Cortex of kidney (tissue), 1 donor: ENCODE results near the gene DPEP3.
"Not testable (repeated sequence)": the region's sequence is repeated elsewhere in the genome, so short reads cannot be mapped to it uniquely, and the experiment has no call there.

Experiments
- DNase-seq: peaks from one replicate; lab custom pipeline; 2025; lab: John Stamatoyannopoulos, UW

Gene DPEP3, protein sequence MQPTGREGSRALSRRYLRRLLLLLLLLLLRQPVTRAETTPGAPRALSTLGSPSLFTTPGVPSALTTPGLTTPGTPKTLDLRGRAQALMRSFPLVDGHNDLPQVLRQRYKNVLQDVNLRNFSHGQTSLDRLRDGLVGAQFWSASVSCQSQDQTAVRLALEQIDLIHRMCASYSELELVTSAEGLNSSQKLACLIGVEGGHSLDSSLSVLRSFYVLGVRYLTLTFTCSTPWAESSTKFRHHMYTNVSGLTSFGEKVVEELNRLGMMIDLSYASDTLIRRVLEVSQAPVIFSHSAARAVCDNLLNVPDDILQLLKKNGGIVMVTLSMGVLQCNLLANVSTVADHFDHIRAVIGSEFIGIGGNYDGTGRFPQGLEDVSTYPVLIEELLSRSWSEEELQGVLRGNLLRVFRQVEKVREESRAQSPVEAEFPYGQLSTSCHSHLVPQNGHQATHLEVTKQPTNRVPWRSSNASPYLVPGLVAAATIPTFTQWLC

DNA sequence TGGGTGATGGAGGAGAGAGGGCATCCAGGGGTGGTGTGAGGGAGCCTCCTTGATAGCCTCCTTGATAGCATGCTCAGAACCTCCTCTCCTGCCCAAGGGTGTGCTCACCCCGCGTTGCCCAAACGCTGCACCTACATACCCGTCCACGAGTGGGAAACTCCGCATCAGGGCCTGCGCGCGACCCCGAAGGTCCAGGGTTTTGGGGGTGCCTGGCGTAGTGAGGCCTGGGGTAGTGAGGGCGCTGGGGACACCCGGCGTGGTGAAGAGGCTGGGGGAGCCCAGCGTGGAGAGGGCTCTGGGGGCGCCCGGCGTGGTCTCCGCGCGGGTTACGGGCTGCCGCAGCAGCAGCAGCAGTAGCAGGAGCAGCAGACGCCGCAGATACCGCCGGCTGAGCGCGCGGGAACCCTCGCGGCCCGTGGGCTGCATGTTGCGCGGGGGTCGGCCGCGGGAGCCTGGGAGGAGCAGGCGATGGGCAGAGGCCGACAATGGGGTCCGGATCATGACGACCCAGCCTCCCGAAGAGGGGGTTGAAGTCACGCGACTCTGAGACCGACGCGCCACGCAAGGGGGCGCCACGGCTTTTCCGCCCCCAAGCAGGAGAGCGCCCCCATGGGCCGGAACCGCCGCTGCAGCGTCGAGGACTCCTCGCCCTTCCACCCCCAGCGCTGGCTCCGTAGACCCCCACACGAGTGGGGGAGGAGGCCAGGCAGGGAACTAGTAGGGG is at the start of gene DPEP3:
Gene DPEP3 (minus strand): TSS at position 545 of the 724 bp plus-strand sequence. CDS start 119 bp downstream, at position 426.
- no peak for DNase-seq

DNA sequence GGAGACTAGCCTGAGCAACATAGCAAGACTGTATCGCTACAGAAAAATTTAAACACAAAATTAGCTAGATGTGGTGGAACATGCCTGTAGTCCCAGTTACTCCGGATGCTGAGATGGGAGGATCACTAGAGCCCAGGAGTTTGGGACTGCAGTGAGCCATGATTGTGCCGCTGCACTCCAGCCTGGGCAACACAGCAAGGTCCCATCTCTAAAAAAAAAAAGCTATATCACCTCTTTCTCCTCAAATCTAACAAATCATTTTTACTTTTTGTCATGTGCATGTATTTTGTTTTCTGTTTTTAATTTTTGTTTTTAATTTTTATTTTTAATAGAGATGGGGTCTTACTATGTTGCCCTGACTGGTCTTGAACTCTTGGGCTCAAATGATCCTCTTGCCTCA is 48.7 kb upstream of the DPEP3 start:
- no peak for DNase-seq

DNA sequence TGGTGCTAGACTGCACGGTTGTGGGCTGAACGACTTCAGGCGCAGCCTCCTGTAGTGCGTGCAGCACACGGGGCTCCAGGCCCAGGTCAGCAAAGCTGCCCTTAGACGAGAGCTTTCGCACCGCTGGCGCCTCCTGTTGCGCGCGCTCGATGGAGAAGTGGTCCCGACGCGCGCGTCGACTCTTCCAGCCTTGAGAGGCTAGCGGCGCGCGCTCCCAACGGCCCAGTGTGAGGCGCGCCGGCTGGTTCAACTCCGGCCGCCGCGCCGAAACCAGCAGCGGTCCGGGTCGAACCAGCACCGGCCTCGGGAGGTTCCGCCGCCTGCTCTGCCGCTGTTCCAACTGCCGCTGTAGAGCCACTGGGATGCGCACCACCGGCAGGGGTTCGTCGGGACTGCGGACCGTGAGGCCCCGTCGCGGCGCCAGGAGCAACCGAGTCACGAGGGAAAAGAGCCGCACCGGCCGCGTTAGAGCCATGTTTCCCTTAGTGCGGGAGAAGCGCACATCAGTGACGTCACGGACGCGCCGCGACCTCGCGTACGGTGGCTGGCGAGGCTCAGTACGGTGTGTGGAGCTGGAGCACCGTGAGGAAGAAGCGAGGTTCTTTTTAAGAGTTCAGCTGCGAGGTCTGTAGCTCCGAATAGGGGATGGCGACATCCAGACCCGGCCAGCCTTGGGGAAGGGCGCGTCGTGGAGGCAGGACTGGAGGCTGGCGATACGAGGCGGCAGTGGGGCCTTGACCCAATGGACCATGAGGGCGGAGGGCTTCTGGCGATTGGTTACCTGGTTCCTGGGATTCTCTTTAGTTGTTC is 42.6 kb upstream of the DPEP3 start, which contains the start of the genes DDX28 and DUS2:
Gene DDX28 (minus strand): TSS at position 505 of the 810 bp plus-strand sequence. CDS start 30 bp downstream, at position 475.
Gene DUS2 (plus strand): TSS at position 557 of the 810 bp plus-strand sequence. CDS start 14,740 bp downstream, outside the sequence.
- DNase-seq = no peak

- DNase-seq = no peak
Measured at GRCh38 chr16:68022278-68022727, 42.0 kb upstream of the DPEP3 start.

- DNase-seq = no peak
Measured at GRCh38 chr16:68021490-68021889, 41.2 kb upstream of the DPEP3 start.

DNA sequence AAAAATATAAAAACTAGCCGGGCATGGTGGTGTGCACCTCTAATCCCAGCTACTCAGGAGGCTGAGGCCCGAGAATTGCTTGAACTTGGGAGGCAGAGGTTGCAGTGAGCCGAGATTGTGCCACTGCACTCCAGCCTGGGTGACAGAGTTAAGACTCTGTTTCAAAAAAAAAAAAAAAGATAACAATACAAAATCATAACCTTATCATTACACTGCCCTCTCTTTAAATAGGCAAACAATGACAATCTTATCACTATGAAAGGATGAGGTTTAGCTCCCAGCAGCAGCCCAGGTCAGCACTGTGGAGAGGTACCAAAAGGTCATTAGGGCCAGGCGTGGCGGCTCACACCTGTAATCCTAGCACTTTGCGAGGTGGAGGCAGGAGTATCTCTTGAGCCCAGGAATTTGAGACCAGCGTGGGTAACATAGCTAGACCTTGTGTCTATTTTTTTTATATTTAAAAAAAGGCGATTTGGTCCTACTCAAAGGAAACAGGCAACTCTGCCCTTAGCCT is 38.9 kb upstream of the DPEP3 start:
- no peak for DNase-seq

- DNase-seq = no peak
Measured at GRCh38 chr16:68015681-68016080, 35.4 kb upstream of the DPEP3 start, which contains the start of gene DPEP2NB. Gene DPEP2NB (minus strand): TSS chr16:68015911. CDS start chr16:68015770, 141 bp downstream.

DNA sequence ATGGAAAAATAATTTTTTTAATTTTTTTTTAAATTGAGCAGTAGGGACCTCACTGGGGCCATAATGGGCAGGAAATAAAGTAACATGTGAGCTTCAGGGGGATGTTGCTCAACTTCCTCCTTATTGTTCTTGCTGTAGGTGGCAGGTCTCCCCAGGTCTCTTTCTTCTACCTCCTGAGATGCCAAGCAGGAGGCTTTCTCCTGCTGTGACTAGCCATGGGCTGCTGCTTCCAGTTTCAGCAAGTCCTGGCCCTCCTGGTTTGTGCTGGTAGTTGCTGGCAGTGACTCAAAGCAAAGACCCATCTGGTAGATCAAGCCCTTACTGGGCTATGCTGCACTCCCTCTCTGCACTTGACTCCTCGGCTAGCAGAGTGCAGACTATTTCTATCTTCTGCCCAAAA is 33.1 kb upstream of the DPEP3 start:
- no peak for DNase-seq

- DNase-seq = not testable (repeated sequence)
Measured at GRCh38 chr16:68009872-68010271, 29.6 kb upstream of the DPEP3 start.

DNA sequence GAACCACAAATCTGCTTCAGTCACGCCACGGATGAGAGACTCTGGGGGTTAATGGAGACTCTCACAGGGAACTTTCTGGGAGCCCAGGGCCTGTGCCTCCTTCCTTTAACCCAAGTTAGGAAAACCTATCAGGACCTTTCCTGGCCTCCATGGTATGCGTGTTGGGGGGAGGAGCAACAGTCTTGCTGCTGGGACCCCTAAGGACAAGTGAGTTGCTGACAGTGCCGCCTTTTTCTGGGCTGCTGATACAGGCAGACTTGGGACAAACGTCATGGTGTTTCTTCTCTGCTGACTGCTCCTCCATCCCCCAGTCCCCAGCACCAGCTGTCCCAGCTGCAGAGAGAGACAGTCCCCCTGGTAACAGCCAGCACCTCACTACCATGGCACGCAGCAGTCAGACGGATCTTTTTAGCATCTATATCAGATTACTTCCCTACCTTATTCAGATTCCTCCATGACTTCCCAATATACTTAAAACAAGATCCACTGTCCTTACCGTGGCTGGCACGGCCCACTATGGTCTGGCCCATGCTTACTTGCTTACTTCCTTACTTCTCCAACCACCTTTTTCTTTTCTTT is 28.9 kb upstream of the DPEP3 start:
- DNase-seq = no peak

GRCh38 chr16:68005786-68006286 is 25.5 kb upstream of the DPEP3 start:
- DNase-seq = no peak

GRCh38 chr16:68005211-68005610 is 24.9 kb upstream of the DPEP3 start:
- DNase-seq = no peak

GRCh38 chr16:68003031-68003430 is 22.7 kb upstream of the DPEP3 start:
- no peak for DNase-seq

DNA sequence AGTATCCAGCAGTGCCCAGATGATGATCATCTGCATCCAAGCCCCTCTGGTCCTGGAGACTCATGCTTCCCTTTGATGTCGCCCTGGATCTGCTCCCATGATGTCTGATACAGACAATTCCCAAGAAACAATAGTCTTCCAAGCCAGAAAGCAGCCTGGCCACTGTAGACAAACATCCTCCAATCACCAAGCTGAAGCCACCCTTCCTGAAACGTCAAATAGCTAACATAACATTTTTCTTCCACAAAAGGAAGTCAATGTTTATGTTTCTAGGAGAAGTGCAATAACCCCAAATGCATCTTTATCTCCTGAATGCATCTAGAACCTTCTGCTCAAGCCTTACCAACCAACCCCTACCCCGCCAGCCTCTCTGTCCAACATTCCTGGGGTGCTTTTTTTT is 20.2 kb upstream of the DPEP3 start:
- no peak for DNase-seq

DNA sequence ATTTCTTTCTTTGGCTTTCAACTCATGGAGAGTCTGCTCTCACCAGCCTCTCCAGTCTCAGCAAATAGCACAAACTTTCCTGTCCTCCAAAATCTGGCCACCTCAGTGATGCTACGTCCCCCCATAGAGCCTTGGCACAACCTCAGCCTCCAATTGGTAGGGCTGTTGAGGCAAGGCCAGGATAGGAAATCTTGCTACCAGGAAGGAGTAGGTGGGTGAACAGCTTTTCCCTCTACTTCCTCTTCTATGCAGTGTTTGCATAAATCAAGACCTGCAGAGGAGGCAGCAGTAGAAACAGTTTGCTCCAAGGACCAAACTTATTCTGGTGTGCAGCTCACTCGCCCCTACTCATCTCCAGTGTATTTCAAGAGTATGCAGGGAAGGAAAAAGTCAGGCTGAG is 19.7 kb upstream of the DPEP3 start:
- DNase-seq = no peak

- not testable (repeated sequence) for DNase-seq
Measured at GRCh38 chr16:67998779-67999688, 18.7 kb upstream of the DPEP3 start, which contains the start of gene DPEP2. Gene DPEP2 (minus strand): TSS chr16:67999484. CDS start chr16:67993212, 6,272 bp downstream.

DNA sequence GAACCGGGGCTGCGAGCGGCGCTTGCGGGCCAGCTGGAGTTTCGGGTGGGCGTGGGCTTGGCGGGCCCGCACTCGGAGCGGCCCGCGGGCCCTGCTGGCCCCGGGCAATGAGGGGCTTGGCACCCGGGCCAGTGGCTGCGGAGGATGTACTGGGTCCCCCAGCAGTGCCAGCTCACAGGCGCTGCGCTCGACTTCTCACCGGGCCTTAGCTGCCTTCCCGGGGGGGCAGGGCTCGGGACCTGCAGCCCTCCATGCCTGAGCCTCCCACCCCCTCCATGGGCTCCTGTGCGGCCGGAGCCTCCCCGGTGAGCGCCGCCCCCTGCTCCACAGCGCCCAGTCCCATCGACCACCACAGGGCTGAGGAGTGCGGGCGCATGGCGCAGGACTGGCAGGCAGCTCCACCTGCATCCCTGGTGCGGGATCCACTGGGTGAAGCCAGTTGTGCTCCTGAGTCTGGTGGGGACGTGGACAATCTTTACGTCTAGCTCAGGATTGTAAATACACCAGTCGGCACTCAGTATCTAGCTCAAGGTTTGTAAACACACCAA is 18.0 kb upstream of the DPEP3 start:
- not testable (repeated sequence) for DNase-seq

- DNase-seq = no peak
Measured at GRCh38 chr16:67996666-67997065, 16.4 kb upstream of the DPEP3 start.

GRCh38 chr16:67995423-67995822 is 15.1 kb upstream of the DPEP3 start:
- DNase-seq = no peak
